Measurements from ENCODE around the gene STK10. TPM values are rescaled to one million over a fixed set of nuclear protein-coding genes. Genes with fewer than 3 reads are reported as not detected.

The STK10 gene
- total and polyA plus RNA-seq, 2 of the 8 experiments (the other 6 are each of a cell fraction or from before 2014, with no cell fraction given): 10.5 to 21.4 TPM

- peaks cover 11% of the 10 kb centered on the region for H3K23me2 ChIP-seq (ENCODE audit: low read depth, low read length)
- WGBS, 2 experiments (ENCODE audit: extremely low coverage in 1 of 2, insufficient coverage in 1 of 2, insufficient read length in 1 of 2, insufficient replicate concordance in 2 of 2, low coverage in 1 of 2, low lambda C conversion rate in 2 of 2, missing lambda C conversion rate in 1 of 2): 74% methylated on average over 5 of the region's 5 CpGs; no CpG with 5 or more reads in 1 of the 2 experiments
These were observed 178.3 kb downstream of the STK10 start for GRCh38 chr5:172009536-172010270.

More at GRCh38 chr5:172009536-172010270, 178.3 kb downstream of the STK10 start:
- Histone ChIP-seq H4K91ac (replicated peaks; ENCODE audit: insufficient read length, low read length) (peak overlapping the region; percentile 83), H3K9ac (replicated peaks in 1 of 4; ENCODE audit: extremely low read depth in 1 of 4, low read depth in 3 of 4, low read length in 3 of 4) (no peak overlapping the region), H3K4me1 (replicated peaks in 1 of 4; ENCODE audit: control insufficient read depth in 3 of 4, insufficient read depth in 4 of 4, low read length in 3 of 4) (peaks cover 10 to 22% (median 14%) of the 10 kb centered on the region in 4 experiments), H2AK5ac (ENCODE audit: low read depth, low read length) (no peak overlapping the region; the same call in 1 of the 2 replicates), H4K5ac (ENCODE audit: insufficient read length, low read depth, low read length) (peak overlapping the region; percentile 88), H2AFZ (ENCODE audit: low read length) (no peak overlapping the region), H3K14ac (ENCODE audit: insufficient read length) (no peak overlapping the region), H3K36me3 (ENCODE audit: control insufficient read depth in 2 of 4, insufficient read depth in 4 of 4, low read length in 3 of 4) (no peaks in the 10 kb centered on the region), H3K23ac (ENCODE audit: insufficient read length) (no peak overlapping the region), H3K27ac (ENCODE audit: low read depth, low read length) (no peak overlapping the region), H3K27me3 (replicated peaks in 1 of 4; ENCODE audit: control insufficient read depth in 3 of 4, extremely low read depth in 1 of 4, insufficient read depth in 3 of 4, low read length in 3 of 4) (no peaks in the 10 kb centered on the region), H3K18ac (ENCODE audit: extremely low read depth, low read length) (peak overlapping the region; percentile 55; the same call in 1 of the 2 replicates), H2BK15ac (ENCODE audit: low read length) (0 out of 2 replicates have a peak overlapping the region, but pooled peaks have one; percentile 2), H3K4me3 (ENCODE audit: extremely low read depth in 1 of 4, insufficient read depth in 2 of 4, low read depth in 3 of 4, low read length in 4 of 4) (peak overlapping the region in 1 of 4 experiments; percentile 97; a peak in 2 of 8 replicates), H2BK120ac (replicated peaks; ENCODE audit: low read depth, low read length) (no peak overlapping the region), H3K79me2 (ENCODE audit: control insufficient read depth in 1 of 2, insufficient read depth in 2 of 2, low read length in 2 of 2) (peaks cover 16 to 29% of the 10 kb centered on the region in 2 experiments), H3K9me3 (ENCODE audit: insufficient read depth in 2 of 2, low read depth in 1 of 2, low read length in 1 of 2) (no peaks in the 10 kb centered on the region), H4K8ac (ENCODE audit: extremely low read depth, insufficient read depth, low read length) (no peak overlapping the region), H2BK12ac (ENCODE audit: low read depth, low read length) (no peak overlapping the region), H2BK20ac (ENCODE audit: low read length) (peak overlapping the region; percentile 40; the same call in 1 of the 2 replicates), H3K4ac (replicated peaks; ENCODE audit: insufficient read length, low read depth, low read length) (no peak overlapping the region), H3K4me2 (ENCODE audit: insufficient read depth in 1 of 2, low read depth in 2 of 2, low read length in 2 of 2) (peak overlapping the region; percentile 75 to 97; a peak in 3 of 4 replicates), H2BK5ac (ENCODE audit: low read depth, low read length) (peak overlapping the region; percentile 20; the same call in 1 of the 2 replicates), H4K20me1 (replicated peaks in 1 of 2; ENCODE audit: control insufficient read depth in 1 of 2, insufficient read depth in 2 of 2, low read length in 2 of 2) (peaks cover 2 to 4% of the 10 kb centered on the region in 2 experiments), H3K79me1 (ENCODE audit: low read depth, low read length) (peaks cover 5% of the 10 kb centered on the region; the same call in 1 of the 2 replicates), H3K56ac (replicated peaks; ENCODE audit: insufficient read length, low read depth, low read length) (no peak overlapping the region)
- no peak for TF ChIP-seq GTF2F1 (IDR thresholded peaks at IDR 0.05; ENCODE audit: borderline replicate concordance, low read depth, low read length)
- no peak for TF ChIP-seq CBX5 (IDR thresholded peaks at IDR 0.05; ENCODE audit: low read depth, low read length)
- no peak for TF ChIP-seq NANOG (IDR thresholded peaks at IDR 0.05; ENCODE audit: insufficient read depth, low read depth, low read length, poor library complexity, severe bottlenecking)
- TF ChIP-seq KDM5A (IDR thresholded peaks at IDR 0.05; ENCODE audit: low read length): no peak
- TF ChIP-seq EP300 (IDR thresholded peaks at IDR 0.05; ENCODE audit: borderline replicate concordance in 1 of 2, low read depth in 2 of 2, low read length in 2 of 2): no peak
- TF ChIP-seq CTBP2 (IDR thresholded peaks at IDR 0.05; ENCODE audit: borderline replicate concordance, insufficient read depth, insufficient read length, low read length): no peak
- TF ChIP-seq BCL11A (IDR thresholded peaks at IDR 0.05; ENCODE audit: low read depth in 2 of 2, low read length in 2 of 2): no peak
- ChIA-PET POLR2A (ENCODE audit: partially characterized antibody) (interaction anchor here (0.7 to 6.6 kb wide), 10 partner anchors 9 to 273 kb away, joined by 3 to 66 read pairs (median 4); no protein-coding TSS in a partner anchor), CTCF (ENCODE audit: partially characterized antibody) (interaction anchor here (0.5 to 6.0 kb wide), 24 partner anchors 11 to 610 kb away, joined by 3 to 40 read pairs (median 4); no protein-coding TSS in a partner anchor)
- DNase-seq (ENCODE audit: low read depth in 1 of 2, low spot score in 2 of 2) (no peak), FAIRE-seq (no peak)

All from H1 (cell line).